Fibroblast of lung (primary cell): ENCODE results near the gene NHS. TPM values are rescaled to one million over a fixed set of nuclear protein-coding genes. Genes with fewer than 3 reads are reported as not detected.

ENCODE experiments used
- DNase-seq, 2 donors: peaks; one replicate each; pipeline versions ENCODE4 v3.0.0 to v3.0.0-alpha.2; 2010; ENCODE audit warnings: low read depth in 2 of 2
- H2AFZ ChIP-seq: 2 replicates; pipeline ENCODE4 v1.5.1; 2012; ENCODE audit warnings: low read length, control low read depth, inconsistent platforms
- H3K27ac ChIP-seq: 2 replicates; pipeline ENCODE4 v1.5.1; 2011; ENCODE audit warnings: low read length, control low read depth; ENCODE audit not compliant: insufficient read depth
- H3K27me3 ChIP-seq: 2 replicates; pipeline ENCODE4 v1.5.1; 2011; ENCODE audit warnings: mild to moderate bottlenecking, low read length; ENCODE audit not compliant: control insufficient read depth, insufficient read depth
- H3K36me3 ChIP-seq: 2 replicates; pipeline ENCODE4 v1.5.1; 2011; ENCODE audit warnings: low read length; ENCODE audit not compliant: control insufficient read depth, insufficient read depth
- H3K4me1 ChIP-seq: 2 replicates; pipeline ENCODE4 v1.5.1; 2011; ENCODE audit warnings: low read length; ENCODE audit not compliant: control insufficient read depth, insufficient read depth; ENCODE audit errors: extremely low read depth
- H3K4me2 ChIP-seq: 2 replicates; pipeline ENCODE4 v1.5.1; 2011; ENCODE audit warnings: low read length, control low read depth; ENCODE audit not compliant: insufficient read depth; ENCODE audit errors: extremely low read depth
- H3K4me3 ChIP-seq, 4 experiments: fragments of 200-600 bp in 1 of 4; sonication (generic) in 1 of 4; replicated peaks in 1 of 4; 2 replicates each; pipeline ENCODE4 v1.5.1; 2011 to 2016; ENCODE audit warnings: low read length in 4 of 4, low read depth in 3 of 4, mild to moderate bottlenecking in 3 of 4, control low read depth in 2 of 4, inconsistent platforms in 1 of 4, mixed read lengths in 1 of 4; ENCODE audit not compliant: insufficient read depth in 1 of 4; ENCODE audit errors: control extremely low read depth in 1 of 4
- H3K79me2 ChIP-seq: 2 replicates; pipeline ENCODE4 v1.5.1; 2012; ENCODE audit warnings: mild to moderate bottlenecking, low read length, inconsistent platforms; ENCODE audit not compliant: control insufficient read depth, insufficient read depth
- H3K9ac ChIP-seq: 2 replicates; pipeline ENCODE4 v1.5.1; 2011; ENCODE audit warnings: mild to moderate bottlenecking, low read length, control low read depth; ENCODE audit not compliant: insufficient read depth
- H3K9me3 ChIP-seq: 2 replicates; pipeline ENCODE4 v1.5.1; 2012; ENCODE audit warnings: low read depth, low read length; ENCODE audit not compliant: control insufficient read depth, insufficient read depth
- H4K20me1 ChIP-seq: 2 replicates; pipeline ENCODE4 v1.5.1; 2011; ENCODE audit warnings: low read length; ENCODE audit not compliant: control insufficient read depth, insufficient read depth; ENCODE audit errors: extremely low read depth
- EZH2 ChIP-seq: IDR thresholded peaks from 2 replicates; pipeline ENCODE4 v1.5.1; 2012; ENCODE audit warnings: low read length, control low read depth, mild to moderate bottlenecking; ENCODE audit errors: missing control alignments
- polyA plus RNA-seq, 2 donors: library from polyadenylated mRNA; depleted of rRNA in 1 of 2; stranded (reverse) in 1 of 2; unstranded in 1 of 2; fragments of >200 nt; gene quantifications; 2 replicates each; pipeline ENCODE4 v1.2.1, GENCODE V29; 2011 to 2012; ENCODE audit warnings: missing spikeins in 1 of 2
- total RNA-seq: library from RNA; depleted of rRNA; stranded (reverse); fragments of >200 nt; gene quantifications from 2 replicates; pipeline ENCODE4 v1.2.1, GENCODE V29; 2014
- TF ChIP-seq, protein P1 (sequence below), 2 donors: IDR thresholded peaks in 1 of 2; conservative IDR thresholded peaks in 1 of 2; 1 replicate in 1 of 2; 2 replicates in 1 of 2; pipeline ENCODE4 v1.5.1; 2011 to 2012; ENCODE audit warnings: low read length in 2 of 2, control low read depth in 1 of 2, inconsistent platforms in 1 of 2, low read depth in 1 of 2, mild to moderate bottlenecking in 1 of 2

The NHS gene
- total and polyA plus RNA-seq, 2 donors (not counting 1 experiment from before 2014, with no cell fraction given), result 1.4 to 3.8 TPM

DNA sequence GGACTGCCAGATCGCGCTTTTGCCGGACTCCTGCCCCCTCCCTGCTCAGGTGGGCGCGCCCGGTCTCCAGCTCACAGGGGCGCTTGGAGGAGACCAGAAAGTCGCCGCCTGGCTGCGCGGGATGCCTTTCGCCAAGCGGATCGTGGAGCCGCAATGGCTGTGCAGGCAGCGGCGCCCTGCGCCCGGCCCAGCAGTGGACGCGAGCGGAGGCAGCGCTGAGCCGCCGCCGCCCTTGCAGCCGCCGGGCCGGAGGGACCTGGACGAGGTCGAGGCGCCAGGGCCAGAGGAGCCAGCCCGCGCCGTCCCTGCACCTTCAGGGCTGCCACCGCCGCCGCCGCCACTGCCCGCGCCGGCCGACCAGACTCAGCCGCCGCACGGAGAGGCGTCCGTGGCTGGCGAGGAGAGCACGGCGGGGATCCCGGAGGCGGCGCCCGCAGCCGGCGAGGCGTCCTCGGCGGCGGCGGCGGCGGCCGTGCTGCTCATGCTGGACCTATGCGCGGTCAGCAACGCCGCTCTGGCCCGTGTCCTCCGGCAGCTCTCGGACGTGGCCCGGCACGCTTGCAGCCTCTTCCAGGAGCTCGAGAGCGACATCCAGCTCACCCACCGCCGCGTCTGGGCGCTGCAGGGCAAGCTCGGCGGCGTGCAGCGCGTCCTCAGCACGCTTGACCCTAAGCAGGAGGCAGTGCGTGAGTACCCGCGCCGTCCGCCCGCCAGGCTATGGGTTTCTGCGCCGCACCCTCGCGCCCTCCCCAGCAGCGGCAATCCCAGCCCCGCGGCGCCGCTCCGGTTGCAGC, 834 bp downstream of the NHS start:
- H3K27ac ChIP-seq, result peak overlapping the region; percentile 34

DNA sequence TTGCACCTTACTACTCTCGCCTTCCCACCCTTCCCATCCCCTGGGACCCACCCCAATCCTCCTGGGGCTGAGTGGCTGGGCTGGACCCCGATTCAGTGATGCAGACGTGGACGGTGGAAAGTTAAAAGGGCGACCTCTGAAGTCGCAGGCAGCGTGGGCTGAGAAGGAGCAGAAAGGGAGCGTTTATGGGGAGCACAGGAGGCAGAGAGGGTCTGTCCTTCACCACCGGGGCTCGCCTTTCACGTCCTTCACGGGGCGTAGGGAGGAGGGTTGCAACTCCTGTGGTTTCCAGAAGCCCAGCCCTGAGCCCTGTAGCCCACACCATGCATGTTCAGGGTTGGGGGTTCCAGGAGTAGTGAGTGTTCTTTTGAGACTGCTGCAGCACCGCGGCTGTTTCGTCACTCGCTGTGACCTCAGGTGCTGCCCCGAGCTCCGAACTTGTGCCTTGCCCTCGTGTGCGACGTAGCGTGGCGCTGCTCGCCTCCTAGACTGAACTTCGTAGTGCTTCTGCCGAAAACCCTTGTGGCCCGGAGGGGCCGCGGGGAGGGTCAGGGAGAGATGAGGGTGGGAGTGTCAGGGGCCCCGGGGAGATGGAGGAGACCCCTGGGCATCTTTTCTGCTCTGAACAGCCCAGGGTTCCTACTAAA, 1.6 kb downstream of the NHS start:
- H3K36me3 ChIP-seq, result no peaks in the 10 kb centered on the region
- peak overlapping the region; percentile 5 for H3K27ac ChIP-seq
- H3K27me3 ChIP-seq, result no peaks in the 10 kb centered on the region
- peak overlapping the region; percentile 88 for H3K4me2 ChIP-seq
- H3K4me3 ChIP-seq, result peak overlapping the region; percentile 49 to 75 (median 64)
- TF ChIP-seq, protein P1, sequence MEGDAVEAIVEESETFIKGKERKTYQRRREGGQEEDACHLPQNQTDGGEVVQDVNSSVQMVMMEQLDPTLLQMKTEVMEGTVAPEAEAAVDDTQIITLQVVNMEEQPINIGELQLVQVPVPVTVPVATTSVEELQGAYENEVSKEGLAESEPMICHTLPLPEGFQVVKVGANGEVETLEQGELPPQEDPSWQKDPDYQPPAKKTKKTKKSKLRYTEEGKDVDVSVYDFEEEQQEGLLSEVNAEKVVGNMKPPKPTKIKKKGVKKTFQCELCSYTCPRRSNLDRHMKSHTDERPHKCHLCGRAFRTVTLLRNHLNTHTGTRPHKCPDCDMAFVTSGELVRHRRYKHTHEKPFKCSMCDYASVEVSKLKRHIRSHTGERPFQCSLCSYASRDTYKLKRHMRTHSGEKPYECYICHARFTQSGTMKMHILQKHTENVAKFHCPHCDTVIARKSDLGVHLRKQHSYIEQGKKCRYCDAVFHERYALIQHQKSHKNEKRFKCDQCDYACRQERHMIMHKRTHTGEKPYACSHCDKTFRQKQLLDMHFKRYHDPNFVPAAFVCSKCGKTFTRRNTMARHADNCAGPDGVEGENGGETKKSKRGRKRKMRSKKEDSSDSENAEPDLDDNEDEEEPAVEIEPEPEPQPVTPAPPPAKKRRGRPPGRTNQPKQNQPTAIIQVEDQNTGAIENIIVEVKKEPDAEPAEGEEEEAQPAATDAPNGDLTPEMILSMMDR (conservative IDR thresholded peaks at IDR 0.05 in 1 of 2, IDR thresholded peaks at IDR 0.05 in 1 of 2; ENCODE audit: low read depth in 1 of 2, low read length in 2 of 2), result no peak
- no peak for TF ChIP-seq EZH2
- H4K20me1 ChIP-seq, result no peaks in the 10 kb centered on the region
- no peaks in the 10 kb centered on the region for H3K9me3 ChIP-seq
- H3K4me1 ChIP-seq, result no peaks in the 10 kb centered on the region
- H3K79me2 ChIP-seq, result no peaks in the 10 kb centered on the region
- peak in 1 of 2 donors; percentile 13 for DNase-seq
- H3K9ac ChIP-seq, result peak overlapping the region; percentile 30
- H2AFZ ChIP-seq, result peak overlapping the region; percentile 26

More for the DNA sequence above, 834 bp downstream of the NHS start:
- DNase-seq, result peak; percentile 31 to 43
- no peak for TF ChIP-seq EZH2
- TF ChIP-seq, protein P1 (conservative IDR thresholded peaks at IDR 0.05 in 1 of 2, IDR thresholded peaks at IDR 0.05 in 1 of 2; ENCODE audit: low read depth in 1 of 2, low read length in 2 of 2), result no peak
- Histone ChIP-seq H3K4me2 (peak overlapping the region; percentile 88), H3K9ac (peak overlapping the region; percentile 40), H3K4me3 (peak overlapping the region; percentile 49 to 75 (median 67)), H3K36me3 (no peaks in the 10 kb centered on the region), H3K9me3 (no peaks in the 10 kb centered on the region), H2AFZ (peak overlapping the region; percentile 30), H4K20me1 (no peaks in the 10 kb centered on the region), H3K27me3 (no peaks in the 10 kb centered on the region), H3K4me1 (no peaks in the 10 kb centered on the region), H3K79me2 (no peaks in the 10 kb centered on the region)

DNA sequence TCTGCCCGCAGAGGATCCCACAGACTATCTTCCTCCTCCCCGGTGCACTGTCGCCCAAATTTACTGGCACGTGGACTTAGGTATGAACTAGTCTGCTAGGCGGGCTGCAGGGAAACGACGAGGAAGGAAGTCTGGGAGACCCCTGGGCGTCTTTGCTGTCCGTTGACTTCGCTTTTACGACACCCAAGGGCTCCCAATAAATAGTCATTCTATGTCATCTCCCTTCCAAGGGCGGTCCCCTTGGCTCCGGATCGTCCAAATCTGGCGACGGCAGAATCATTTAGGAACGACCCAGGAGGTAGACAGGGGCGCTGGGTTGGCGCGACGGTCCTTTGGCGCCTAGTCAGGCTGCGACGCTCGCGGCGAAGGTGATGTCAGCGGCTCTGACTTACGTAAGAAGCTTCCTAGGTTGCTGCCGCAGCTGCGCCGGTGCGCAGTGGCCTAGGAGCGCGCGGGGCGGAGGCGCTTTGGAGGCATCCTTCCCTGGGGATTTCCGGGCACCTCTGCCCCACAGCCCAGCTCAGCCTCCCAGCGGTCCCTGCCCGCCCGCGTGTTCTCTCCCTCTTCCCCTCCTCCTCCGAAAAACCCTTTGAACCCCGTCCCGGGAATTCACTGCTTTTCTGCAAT, 2.2 kb downstream of the NHS start:
- Histone ChIP-seq H3K27me3 (no peaks in the 10 kb centered on the region), H2AFZ (peak overlapping the region; percentile 26), H3K9me3 (no peaks in the 10 kb centered on the region), H3K4me2 (peak overlapping the region; percentile 88), H3K9ac (peak overlapping the region; percentile 30), H3K27ac (peak overlapping the region; percentile 27), H3K79me2 (no peaks in the 10 kb centered on the region), H3K4me1 (no peaks in the 10 kb centered on the region), H3K36me3 (no peaks in the 10 kb centered on the region), H4K20me1 (no peaks in the 10 kb centered on the region), H3K4me3 (peak overlapping the region; percentile 49 to 75 (median 64))
- TF ChIP-seq EZH2, result no peak
- TF ChIP-seq, protein P1 (conservative IDR thresholded peaks at IDR 0.05 in 1 of 2, IDR thresholded peaks at IDR 0.05 in 1 of 2; ENCODE audit: low read depth in 1 of 2, low read length in 2 of 2), result no peak
- DNase-seq, result peak; percentile 53 to 68
